Stimulated activated CD8-positive, alpha-beta memory T cell treated with anti-CD3 and anti-CD28 coated beads, Interleukin-7, amount 100 ng/mL, for 48 hours (primary cell): ENCODE measurements around the gene EPYC.
"Not testable (repeated sequence)": the region's sequence is repeated elsewhere in the genome, so short reads cannot be mapped to it uniquely, and the experiment has no call there.

ENCODE experiments used
- DNase-seq, 2 donors: peaks; one replicate each; pipeline ENCODE4 v3.0.0-alpha.2; 2020; ENCODE audit warnings: low read depth in 1 of 2; ENCODE audit errors: extremely low read depth in 1 of 2

EPYC gene

GRCh38 chr12:90991952-90992465, 12.8 kb downstream of the EPYC start:
- no peak for DNase-seq

- no peak for DNase-seq
Measured at GRCh38 chr12:90990611-90991010, 14.2 kb downstream of the EPYC start.

- DNase-seq, result no peak
Measured at GRCh38 chr12:90989686-90990111, 15.1 kb downstream of the EPYC start.

GRCh38 chr12:90987520-90987919, 17.3 kb downstream of the EPYC start:
- DNase-seq, result no peak

GRCh38 chr12:90987101-90987500, 17.7 kb downstream of the EPYC start:
- DNase-seq, result no peak

- not testable (repeated sequence) for DNase-seq
Measured at GRCh38 chr12:90985331-90985730, 19.4 kb downstream of the EPYC start.

GRCh38 chr12:90984114-90984513, 20.7 kb downstream of the EPYC start:
- DNase-seq, result no peak

GRCh38 chr12:90982170-90982569, 22.6 kb downstream of the EPYC start:
- no peak for DNase-seq

GRCh38 chr12:90979951-90980350, 24.8 kb downstream of the EPYC start:
- DNase-seq, result no peak

- DNase-seq, result no peak
Measured at GRCh38 chr12:90979019-90979418, 25.8 kb downstream of the EPYC start.

- no peak for DNase-seq
Measured at GRCh38 chr12:90978117-90978770, 26.5 kb downstream of the EPYC start.

- DNase-seq, result no peak
Measured at GRCh38 chr12:90977224-90977623, 27.5 kb downstream of the EPYC start.

GRCh38 chr12:90974286-90974685, 30.5 kb downstream of the EPYC start:
- no peak for DNase-seq

GRCh38 chr12:90972226-90972625, 32.5 kb downstream of the EPYC start:
- no peak for DNase-seq

GRCh38 chr12:90970911-90971310, 33.9 kb downstream of the EPYC start:
- no peak for DNase-seq

- no peak for DNase-seq
Measured at GRCh38 chr12:90970471-90970870, 34.3 kb downstream of the EPYC start.

- DNase-seq, result no peak
Measured at GRCh38 chr12:90969851-90970250, 34.9 kb downstream of the EPYC start.

GRCh38 chr12:90969346-90969745, 35.4 kb downstream of the EPYC start:
- no peak for DNase-seq

- DNase-seq, result no peak
Measured at GRCh38 chr12:90965204-90965603, 39.6 kb downstream of the EPYC start.

- no peak for DNase-seq
Measured at GRCh38 chr12:90964616-90965015, 40.2 kb downstream of the EPYC start.

- DNase-seq, result no peak
Measured at GRCh38 chr12:90963946-90964345, 40.8 kb downstream of the EPYC start.

- DNase-seq, result no peak
Measured at GRCh38 chr12:90961154-90961553, 43.6 kb downstream of the EPYC start.

- DNase-seq, result no peak
Measured at GRCh38 chr12:90959538-90960139, 45.1 kb downstream of the EPYC start.
